Measurements from ENCODE around the gene NEU3.

DNA sequence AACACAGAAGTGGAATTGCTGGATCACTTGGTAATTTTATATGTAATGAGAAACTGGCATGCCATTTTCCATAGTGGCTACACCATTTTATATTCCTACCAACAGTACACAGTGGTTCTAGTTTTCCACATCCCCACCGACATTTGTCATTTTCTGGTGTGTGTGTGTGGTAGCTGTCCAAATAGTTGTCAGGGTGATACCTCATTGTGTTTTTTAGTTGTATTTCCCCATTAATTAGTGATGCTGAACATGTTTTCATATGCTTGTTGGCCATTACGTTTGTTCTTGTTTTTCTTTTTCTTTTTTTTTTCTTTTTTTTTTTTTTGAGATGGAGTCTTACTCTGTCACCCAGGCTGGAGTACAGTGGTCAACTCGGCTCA, 12.2 kb downstream of the NEU3 start:
- TF ChIP-seq, protein P1, sequence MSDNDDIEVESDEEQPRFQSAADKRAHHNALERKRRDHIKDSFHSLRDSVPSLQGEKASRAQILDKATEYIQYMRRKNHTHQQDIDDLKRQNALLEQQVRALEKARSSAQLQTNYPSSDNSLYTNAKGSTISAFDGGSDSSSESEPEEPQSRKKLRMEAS (IDR thresholded peaks at IDR 0.05): no peak
- no peak for TF ChIP-seq SP1 (IDR thresholded peaks at IDR 0.05)
- TF ChIP-seq, protein P2, sequence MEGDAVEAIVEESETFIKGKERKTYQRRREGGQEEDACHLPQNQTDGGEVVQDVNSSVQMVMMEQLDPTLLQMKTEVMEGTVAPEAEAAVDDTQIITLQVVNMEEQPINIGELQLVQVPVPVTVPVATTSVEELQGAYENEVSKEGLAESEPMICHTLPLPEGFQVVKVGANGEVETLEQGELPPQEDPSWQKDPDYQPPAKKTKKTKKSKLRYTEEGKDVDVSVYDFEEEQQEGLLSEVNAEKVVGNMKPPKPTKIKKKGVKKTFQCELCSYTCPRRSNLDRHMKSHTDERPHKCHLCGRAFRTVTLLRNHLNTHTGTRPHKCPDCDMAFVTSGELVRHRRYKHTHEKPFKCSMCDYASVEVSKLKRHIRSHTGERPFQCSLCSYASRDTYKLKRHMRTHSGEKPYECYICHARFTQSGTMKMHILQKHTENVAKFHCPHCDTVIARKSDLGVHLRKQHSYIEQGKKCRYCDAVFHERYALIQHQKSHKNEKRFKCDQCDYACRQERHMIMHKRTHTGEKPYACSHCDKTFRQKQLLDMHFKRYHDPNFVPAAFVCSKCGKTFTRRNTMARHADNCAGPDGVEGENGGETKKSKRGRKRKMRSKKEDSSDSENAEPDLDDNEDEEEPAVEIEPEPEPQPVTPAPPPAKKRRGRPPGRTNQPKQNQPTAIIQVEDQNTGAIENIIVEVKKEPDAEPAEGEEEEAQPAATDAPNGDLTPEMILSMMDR (IDR thresholded peaks at IDR 0.05; ENCODE audit: low read depth, low read length, missing input control): no peak
- TF ChIP-seq, protein P3, sequence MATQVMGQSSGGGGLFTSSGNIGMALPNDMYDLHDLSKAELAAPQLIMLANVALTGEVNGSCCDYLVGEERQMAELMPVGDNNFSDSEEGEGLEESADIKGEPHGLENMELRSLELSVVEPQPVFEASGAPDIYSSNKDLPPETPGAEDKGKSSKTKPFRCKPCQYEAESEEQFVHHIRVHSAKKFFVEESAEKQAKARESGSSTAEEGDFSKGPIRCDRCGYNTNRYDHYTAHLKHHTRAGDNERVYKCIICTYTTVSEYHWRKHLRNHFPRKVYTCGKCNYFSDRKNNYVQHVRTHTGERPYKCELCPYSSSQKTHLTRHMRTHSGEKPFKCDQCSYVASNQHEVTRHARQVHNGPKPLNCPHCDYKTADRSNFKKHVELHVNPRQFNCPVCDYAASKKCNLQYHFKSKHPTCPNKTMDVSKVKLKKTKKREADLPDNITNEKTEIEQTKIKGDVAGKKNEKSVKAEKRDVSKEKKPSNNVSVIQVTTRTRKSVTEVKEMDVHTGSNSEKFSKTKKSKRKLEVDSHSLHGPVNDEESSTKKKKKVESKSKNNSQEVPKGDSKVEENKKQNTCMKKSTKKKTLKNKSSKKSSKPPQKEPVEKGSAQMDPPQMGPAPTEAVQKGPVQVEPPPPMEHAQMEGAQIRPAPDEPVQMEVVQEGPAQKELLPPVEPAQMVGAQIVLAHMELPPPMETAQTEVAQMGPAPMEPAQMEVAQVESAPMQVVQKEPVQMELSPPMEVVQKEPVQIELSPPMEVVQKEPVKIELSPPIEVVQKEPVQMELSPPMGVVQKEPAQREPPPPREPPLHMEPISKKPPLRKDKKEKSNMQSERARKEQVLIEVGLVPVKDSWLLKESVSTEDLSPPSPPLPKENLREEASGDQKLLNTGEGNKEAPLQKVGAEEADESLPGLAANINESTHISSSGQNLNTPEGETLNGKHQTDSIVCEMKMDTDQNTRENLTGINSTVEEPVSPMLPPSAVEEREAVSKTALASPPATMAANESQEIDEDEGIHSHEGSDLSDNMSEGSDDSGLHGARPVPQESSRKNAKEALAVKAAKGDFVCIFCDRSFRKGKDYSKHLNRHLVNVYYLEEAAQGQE (IDR thresholded peaks at IDR 0.05): no peak
- no peak for TF ChIP-seq TAF1 (conservative IDR thresholded peaks at IDR 0.05)
- no peak for TF ChIP-seq FOXA1 (IDR thresholded peaks at IDR 0.05)
- TF ChIP-seq RAD21 (IDR thresholded peaks at IDR 0.05): no peak
- TF ChIP-seq, protein P4, sequence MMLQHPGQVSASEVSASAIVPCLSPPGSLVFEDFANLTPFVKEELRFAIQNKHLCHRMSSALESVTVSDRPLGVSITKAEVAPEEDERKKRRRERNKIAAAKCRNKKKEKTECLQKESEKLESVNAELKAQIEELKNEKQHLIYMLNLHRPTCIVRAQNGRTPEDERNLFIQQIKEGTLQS (IDR thresholded peaks at IDR 0.05): no peak
- TF ChIP-seq HNF4G (IDR thresholded peaks at IDR 0.05): no peak
- TF ChIP-seq, protein P5, sequence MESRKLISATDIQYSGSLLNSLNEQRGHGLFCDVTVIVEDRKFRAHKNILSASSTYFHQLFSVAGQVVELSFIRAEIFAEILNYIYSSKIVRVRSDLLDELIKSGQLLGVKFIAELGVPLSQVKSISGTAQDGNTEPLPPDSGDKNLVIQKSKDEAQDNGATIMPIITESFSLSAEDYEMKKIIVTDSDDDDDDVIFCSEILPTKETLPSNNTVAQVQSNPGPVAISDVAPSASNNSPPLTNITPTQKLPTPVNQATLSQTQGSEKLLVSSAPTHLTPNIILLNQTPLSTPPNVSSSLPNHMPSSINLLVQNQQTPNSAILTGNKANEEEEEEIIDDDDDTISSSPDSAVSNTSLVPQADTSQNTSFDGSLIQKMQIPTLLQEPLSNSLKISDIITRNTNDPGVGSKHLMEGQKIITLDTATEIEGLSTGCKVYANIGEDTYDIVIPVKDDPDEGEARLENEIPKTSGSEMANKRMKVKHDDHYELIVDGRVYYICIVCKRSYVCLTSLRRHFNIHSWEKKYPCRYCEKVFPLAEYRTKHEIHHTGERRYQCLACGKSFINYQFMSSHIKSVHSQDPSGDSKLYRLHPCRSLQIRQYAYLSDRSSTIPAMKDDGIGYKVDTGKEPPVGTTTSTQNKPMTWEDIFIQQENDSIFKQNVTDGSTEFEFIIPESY (IDR thresholded peaks at IDR 0.05): no peak
